Limb (tissue), 2 donors: Measurements from ENCODE around the gene GPC5.
"Not testable (repeated sequence)": the region's sequence is repeated elsewhere in the genome, so short reads cannot be mapped to it uniquely, and the experiment has no call there.

ENCODE experiments used
- DNase-seq, 2 donors: peaks; one replicate each; pipeline ENCODE4 v3.0.0-alpha.2; 2016; ENCODE audit errors: extremely low spot score in 2 of 2

The GPC5 gene

GRCh38 chr13:92535222-92536006 is 1137.0 kb downstream of the GPC5 start:
- DNase-seq: no peak

GRCh38 chr13:92537471-92537870 is 1139.0 kb downstream of the GPC5 start:
- DNase-seq: no peak

- no peak for DNase-seq
Measured at GRCh38 chr13:92538164-92538563, 1139.7 kb downstream of the GPC5 start.

- DNase-seq: not testable (repeated sequence)
Measured at GRCh38 chr13:92539148-92539547, 1140.7 kb downstream of the GPC5 start.

- no peak for DNase-seq
Measured at GRCh38 chr13:92547266-92547665, 1148.8 kb downstream of the GPC5 start.

- no peak for DNase-seq
Measured at GRCh38 chr13:92549276-92549675, 1150.9 kb downstream of the GPC5 start.

GRCh38 chr13:92553470-92554114 is 1155.2 kb downstream of the GPC5 start:
- no peak for DNase-seq

GRCh38 chr13:92560883-92561282 is 1162.5 kb downstream of the GPC5 start:
- no peak for DNase-seq

GRCh38 chr13:92564942-92565341 is 1166.5 kb downstream of the GPC5 start:
- DNase-seq: no peak

GRCh38 chr13:92566767-92567166 is 1168.3 kb downstream of the GPC5 start:
- no peak for DNase-seq

- no peak for DNase-seq
Measured at GRCh38 chr13:92572190-92572589, 1173.8 kb downstream of the GPC5 start.

- DNase-seq: no peak
Measured at GRCh38 chr13:92573467-92574057, 1175.1 kb downstream of the GPC5 start.

GRCh38 chr13:92574499-92574898 is 1176.1 kb downstream of the GPC5 start:
- no peak for DNase-seq

GRCh38 chr13:92575777-92576176 is 1177.4 kb downstream of the GPC5 start:
- no peak for DNase-seq

GRCh38 chr13:92578358-92578757 is 1179.9 kb downstream of the GPC5 start:
- no peak for DNase-seq

GRCh38 chr13:92589955-92590354 is 1191.5 kb downstream of the GPC5 start:
- DNase-seq: no peak

- DNase-seq: no peak
Measured at GRCh38 chr13:92590503-92590908, 1192.1 kb downstream of the GPC5 start.

GRCh38 chr13:92591117-92591516 is 1192.7 kb downstream of the GPC5 start:
- DNase-seq: no peak

- no peak for DNase-seq
Measured at GRCh38 chr13:92592757-92593156, 1194.3 kb downstream of the GPC5 start.

- no peak for DNase-seq
Measured at GRCh38 chr13:92602560-92602959, 1204.1 kb downstream of the GPC5 start.

GRCh38 chr13:92609376-92609775 is 1211.0 kb downstream of the GPC5 start:
- DNase-seq: no peak

- no peak for DNase-seq
Measured at GRCh38 chr13:92612892-92613291, 1214.5 kb downstream of the GPC5 start.

- DNase-seq: no peak
Measured at GRCh38 chr13:92613921-92614320, 1215.5 kb downstream of the GPC5 start.
